ENCODE measurements around the gene ZNF780A.
"Not testable (repeated sequence)": the region's sequence is repeated elsewhere in the genome, so short reads cannot be mapped to it uniquely, and the experiment has no call there.

DNA sequence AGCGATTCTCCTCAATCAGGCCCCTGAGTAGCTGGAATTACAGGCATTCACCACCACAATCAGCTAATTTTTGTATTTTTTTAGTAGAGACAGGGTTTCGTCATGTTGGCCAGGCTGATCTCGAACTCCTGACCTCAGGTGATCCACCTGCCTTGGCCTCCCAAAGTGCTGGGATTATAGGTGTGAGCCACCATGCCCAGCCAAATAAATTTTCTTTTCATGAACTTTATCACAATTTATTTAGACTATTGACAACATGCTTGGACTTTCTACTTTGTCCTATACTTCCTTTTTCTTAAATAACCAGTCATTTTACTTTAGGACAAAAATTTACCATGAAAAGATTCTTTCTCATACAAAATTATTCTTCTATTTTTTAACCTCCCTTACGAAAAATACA is 21.5 kb upstream of the ZNF780A start:
- TF ChIP-seq POLR2A, EP300 (IDR thresholded peaks at IDR 0.05): not testable (repeated sequence)
- TF ChIP-seq, protein P1, sequence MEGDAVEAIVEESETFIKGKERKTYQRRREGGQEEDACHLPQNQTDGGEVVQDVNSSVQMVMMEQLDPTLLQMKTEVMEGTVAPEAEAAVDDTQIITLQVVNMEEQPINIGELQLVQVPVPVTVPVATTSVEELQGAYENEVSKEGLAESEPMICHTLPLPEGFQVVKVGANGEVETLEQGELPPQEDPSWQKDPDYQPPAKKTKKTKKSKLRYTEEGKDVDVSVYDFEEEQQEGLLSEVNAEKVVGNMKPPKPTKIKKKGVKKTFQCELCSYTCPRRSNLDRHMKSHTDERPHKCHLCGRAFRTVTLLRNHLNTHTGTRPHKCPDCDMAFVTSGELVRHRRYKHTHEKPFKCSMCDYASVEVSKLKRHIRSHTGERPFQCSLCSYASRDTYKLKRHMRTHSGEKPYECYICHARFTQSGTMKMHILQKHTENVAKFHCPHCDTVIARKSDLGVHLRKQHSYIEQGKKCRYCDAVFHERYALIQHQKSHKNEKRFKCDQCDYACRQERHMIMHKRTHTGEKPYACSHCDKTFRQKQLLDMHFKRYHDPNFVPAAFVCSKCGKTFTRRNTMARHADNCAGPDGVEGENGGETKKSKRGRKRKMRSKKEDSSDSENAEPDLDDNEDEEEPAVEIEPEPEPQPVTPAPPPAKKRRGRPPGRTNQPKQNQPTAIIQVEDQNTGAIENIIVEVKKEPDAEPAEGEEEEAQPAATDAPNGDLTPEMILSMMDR (IDR thresholded peaks at IDR 0.05): not testable (repeated sequence)

Data from tibial nerve (tissue), 4 donors.